ENCODE data around the gene SPATA7.

The SPATA7 gene

DNA sequence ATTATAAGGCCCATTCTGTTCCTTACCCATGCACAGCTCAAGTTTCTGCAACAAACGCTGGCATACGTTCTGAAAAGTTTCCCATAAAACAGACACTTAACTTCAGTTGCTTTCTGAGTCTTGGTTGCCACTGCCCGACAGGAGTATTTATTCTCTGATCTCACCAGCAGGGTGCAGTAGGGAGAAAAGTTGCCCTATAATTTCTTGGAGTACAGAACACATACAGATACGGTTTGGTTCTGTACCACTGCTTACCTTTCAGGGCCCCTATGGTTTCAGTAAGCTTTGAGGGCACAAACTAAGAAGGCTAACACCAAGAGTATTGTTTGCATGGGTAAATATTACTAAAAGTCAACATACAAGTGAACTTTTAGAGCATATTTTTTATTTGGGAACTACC lies 77.9 kb downstream of the SPATA7 start:
- no peak for TF ChIP-seq POLR2AphosphoS5 (IDR thresholded peaks at IDR 0.05; ENCODE audit: low read depth, low read length)
- TF ChIP-seq REST (IDR thresholded peaks at IDR 0.05; ENCODE audit: insufficient read depth in 1 of 2, low read depth in 2 of 2, low read length in 2 of 2): no peak
- TF ChIP-seq FOXP2 (optimal IDR thresholded peaks at IDR 0.05; ENCODE audit: borderline replicate concordance, extremely low read depth, extremely low read length, insufficient read depth): no peak
- no peak for TF ChIP-seq SIN3A (IDR thresholded peaks at IDR 0.05; ENCODE audit: borderline replicate concordance, insufficient read depth, low read length)
- TF ChIP-seq TAF1 (IDR thresholded peaks at IDR 0.05; ENCODE audit: borderline replicate concordance, insufficient read depth, low read length): no peak

- TF ChIP-seq REST (IDR thresholded peaks at IDR 0.05; ENCODE audit: insufficient read depth in 1 of 2, low read depth in 2 of 2, low read length in 2 of 2) (no peak), TAF1 (IDR thresholded peaks at IDR 0.05; ENCODE audit: borderline replicate concordance, insufficient read depth, low read length) (no peak), SIN3A (IDR thresholded peaks at IDR 0.05; ENCODE audit: borderline replicate concordance, insufficient read depth, low read length) (no peak), FOXP2 (optimal IDR thresholded peaks at IDR 0.05; ENCODE audit: borderline replicate concordance, extremely low read depth, extremely low read length, insufficient read depth) (no peak), POLR2AphosphoS5 (IDR thresholded peaks at IDR 0.05; ENCODE audit: low read depth, low read length) (no peak)
These were observed 82.9 kb downstream of the SPATA7 start for GRCh38 chr14:88468406-88468805.

GRCh38 chr14:88470542-88471440 lies 85.3 kb downstream of the SPATA7 start:
- TF ChIP-seq FOXP2 (optimal IDR thresholded peaks at IDR 0.05; ENCODE audit: borderline replicate concordance, extremely low read depth, extremely low read length, insufficient read depth) (no peak), POLR2AphosphoS5 (IDR thresholded peaks at IDR 0.05; ENCODE audit: low read depth, low read length) (no peak), REST (IDR thresholded peaks at IDR 0.05; ENCODE audit: insufficient read depth in 1 of 2, low read depth in 2 of 2, low read length in 2 of 2) (no peak), TAF1 (IDR thresholded peaks at IDR 0.05; ENCODE audit: borderline replicate concordance, insufficient read depth, low read length) (no peak), SIN3A (IDR thresholded peaks at IDR 0.05; ENCODE audit: borderline replicate concordance, insufficient read depth, low read length) (no peak)

DNA sequence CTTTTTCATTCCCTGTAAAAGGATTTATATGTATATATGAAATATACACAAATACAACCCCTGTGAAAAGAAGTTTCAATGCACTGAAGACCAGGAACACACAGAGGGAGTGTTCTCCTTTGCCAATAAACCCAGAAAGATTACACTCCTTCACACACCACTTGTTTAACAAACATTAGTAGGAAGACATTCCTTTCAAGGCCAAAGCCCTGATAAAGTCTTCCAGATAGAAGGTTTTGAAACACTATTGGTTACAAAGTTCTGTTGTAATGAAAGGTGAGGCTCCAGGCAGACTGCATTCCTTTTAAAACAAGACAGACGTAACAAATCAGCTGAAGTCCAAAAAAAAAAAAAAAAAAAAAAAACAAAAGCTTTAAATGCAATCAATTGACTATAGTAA lies 88.3 kb downstream of the SPATA7 start:
- no peak for TF ChIP-seq REST (IDR thresholded peaks at IDR 0.05; ENCODE audit: insufficient read depth in 1 of 2, low read depth in 2 of 2, low read length in 2 of 2)
- no peak for TF ChIP-seq FOXP2 (optimal IDR thresholded peaks at IDR 0.05; ENCODE audit: borderline replicate concordance, extremely low read depth, extremely low read length, insufficient read depth)
- no peak for TF ChIP-seq TAF1 (IDR thresholded peaks at IDR 0.05; ENCODE audit: borderline replicate concordance, insufficient read depth, low read length)
- no peak for TF ChIP-seq SIN3A (IDR thresholded peaks at IDR 0.05; ENCODE audit: borderline replicate concordance, insufficient read depth, low read length)
- TF ChIP-seq POLR2AphosphoS5 (IDR thresholded peaks at IDR 0.05; ENCODE audit: low read depth, low read length): no peak

Data from PFSK-1 (cell line).